SK-N-SH (cell line): ENCODE results near the gene AQP4.

Source experiments
- EZH2phosphoT487 ChIP-seq: fragments of 200-600 bp; sonication (generic); IDR thresholded peaks from 2 replicates; pipeline ENCODE4 v1.6.1; 2017; ENCODE audit warnings: low read depth, mixed run types, mild to moderate bottlenecking, antibody characterized with exemption, moderate library complexity, borderline replicate concordance
- POLR2AphosphoS5 ChIP-seq: IDR thresholded peaks from 2 replicates; pipeline ENCODE4 v1.6.1; 2012; ENCODE audit warnings: low read depth, low read length
- SMC3 ChIP-seq: IDR thresholded peaks from 2 replicates; pipeline ENCODE4 v1.6.1; 2012; ENCODE audit warnings: low read depth, low read length, improper control_type of control experiment
- TF ChIP-seq, protein P1 (sequence below): fragments of 200-600 bp; sonication (generic); IDR thresholded peaks from 2 replicates; pipeline ENCODE4 v1.6.1; 2017; ENCODE audit warnings: antibody characterized with exemption, mild to moderate bottlenecking, moderate library complexity

DNA sequence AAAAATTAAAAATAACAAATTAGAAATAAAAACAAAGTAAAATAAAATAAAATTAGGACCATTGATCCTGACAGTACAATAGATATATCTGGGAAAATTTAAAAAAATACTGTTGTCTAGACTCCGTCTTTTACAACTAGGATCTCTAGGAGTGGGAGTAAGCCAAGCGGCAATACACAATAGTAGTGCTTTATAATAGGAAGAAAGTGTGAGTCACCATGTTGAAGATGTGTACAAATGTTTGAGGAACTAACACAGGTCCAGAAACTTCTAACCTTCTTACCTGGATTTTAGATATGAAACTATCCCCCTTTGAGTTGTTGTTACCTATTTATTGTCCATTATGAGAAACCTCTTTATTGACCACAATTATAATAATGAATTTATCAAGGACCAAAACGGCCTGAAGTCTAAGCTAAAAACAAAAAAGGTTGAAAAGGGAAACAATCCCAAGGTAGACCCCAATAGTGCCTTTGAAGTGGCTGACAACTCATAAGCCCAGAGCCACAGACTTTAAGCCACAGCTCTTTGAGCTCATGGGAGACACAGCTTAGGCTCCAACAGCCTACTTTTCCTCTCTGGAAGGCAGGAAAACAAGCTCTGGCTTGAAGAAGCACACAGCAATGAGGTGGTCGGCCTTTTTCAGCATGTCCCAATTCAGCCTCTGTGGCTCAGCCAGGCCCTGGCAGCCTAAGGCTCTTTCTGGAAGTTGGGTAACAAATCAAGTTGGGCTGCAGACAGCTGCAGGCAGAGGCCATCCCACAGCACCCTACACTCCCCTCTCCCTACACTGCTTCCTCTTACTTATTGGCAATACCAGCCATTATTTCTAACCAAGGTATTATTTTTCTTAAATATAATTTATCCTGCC lies 62.9 kb downstream of the AQP4 start:
- TF ChIP-seq, protein P1, sequence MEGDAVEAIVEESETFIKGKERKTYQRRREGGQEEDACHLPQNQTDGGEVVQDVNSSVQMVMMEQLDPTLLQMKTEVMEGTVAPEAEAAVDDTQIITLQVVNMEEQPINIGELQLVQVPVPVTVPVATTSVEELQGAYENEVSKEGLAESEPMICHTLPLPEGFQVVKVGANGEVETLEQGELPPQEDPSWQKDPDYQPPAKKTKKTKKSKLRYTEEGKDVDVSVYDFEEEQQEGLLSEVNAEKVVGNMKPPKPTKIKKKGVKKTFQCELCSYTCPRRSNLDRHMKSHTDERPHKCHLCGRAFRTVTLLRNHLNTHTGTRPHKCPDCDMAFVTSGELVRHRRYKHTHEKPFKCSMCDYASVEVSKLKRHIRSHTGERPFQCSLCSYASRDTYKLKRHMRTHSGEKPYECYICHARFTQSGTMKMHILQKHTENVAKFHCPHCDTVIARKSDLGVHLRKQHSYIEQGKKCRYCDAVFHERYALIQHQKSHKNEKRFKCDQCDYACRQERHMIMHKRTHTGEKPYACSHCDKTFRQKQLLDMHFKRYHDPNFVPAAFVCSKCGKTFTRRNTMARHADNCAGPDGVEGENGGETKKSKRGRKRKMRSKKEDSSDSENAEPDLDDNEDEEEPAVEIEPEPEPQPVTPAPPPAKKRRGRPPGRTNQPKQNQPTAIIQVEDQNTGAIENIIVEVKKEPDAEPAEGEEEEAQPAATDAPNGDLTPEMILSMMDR, result no peak
- no peak for TF ChIP-seq SMC3
- TF ChIP-seq POLR2AphosphoS5, result no peak
- TF ChIP-seq EZH2phosphoT487, result no peak
